HuH-7.5 (cell line): Measurements from ENCODE around the gene NAA10.
A peak's percentile ranks its signal among the peaks of the same experiment; 100 is the strongest.

Experiments used
- DNase-seq: peaks from one replicate; pipeline ENCODE4 v3.0.0; 2011; ENCODE audit warnings: low spot score

The NAA10 gene

DNA sequence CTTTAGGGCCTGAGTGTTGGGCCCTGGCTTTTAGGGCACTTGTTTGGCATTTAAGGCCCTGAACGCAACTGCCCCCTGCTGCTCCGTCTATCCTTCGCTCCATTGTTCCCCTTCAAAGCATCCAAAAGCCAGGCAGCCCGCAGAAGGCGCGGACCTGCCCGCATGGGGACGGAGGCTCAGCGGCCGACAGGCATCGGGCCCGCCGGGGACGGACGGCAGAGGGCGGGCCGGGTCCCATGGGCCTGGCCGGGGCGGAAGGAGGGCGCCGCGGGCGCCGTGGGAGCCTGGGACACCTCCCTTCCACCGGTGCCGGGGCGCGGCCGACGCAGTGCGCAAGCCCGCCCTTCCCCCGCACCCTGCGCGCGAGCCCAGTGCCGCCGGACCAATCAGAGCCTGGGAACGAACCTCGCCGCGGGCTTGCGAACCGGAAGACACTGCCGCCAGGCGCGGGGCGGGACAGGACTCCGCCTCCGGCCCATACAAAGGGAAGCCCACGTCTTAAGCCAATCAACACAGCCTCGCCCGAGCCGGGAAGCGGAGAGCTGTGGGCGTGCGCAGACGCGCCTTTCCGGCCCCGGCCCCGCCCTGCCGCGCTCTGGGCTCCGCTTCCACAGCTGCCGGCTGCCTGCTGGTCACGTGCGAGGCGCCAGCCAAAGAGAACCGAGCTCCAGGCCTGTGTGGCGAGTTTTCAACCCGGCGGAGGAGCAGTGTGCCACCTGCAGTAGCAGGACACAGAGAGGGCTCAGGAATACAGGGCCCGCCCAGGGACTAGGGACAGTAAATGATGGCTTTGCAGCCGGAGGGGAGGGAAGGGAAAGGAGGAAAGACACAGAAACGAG, 6.7 kb downstream of the NAA10 start:
- peak; percentile 98 for DNase-seq

DNA sequence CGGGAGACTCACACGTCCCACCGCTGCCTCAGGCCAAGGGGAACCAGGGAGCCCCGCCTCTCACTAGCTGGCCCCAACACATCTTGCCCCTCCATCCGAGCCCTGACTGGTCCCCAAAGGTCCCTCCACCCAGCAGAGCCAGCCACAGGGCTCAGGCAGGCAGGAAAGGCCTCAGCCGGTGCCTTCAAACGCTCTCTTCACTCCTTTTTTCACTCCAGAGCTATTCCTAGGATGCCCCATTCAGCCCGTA, 7.2 kb downstream of the NAA10 start:
- no peak for DNase-seq

DNA sequence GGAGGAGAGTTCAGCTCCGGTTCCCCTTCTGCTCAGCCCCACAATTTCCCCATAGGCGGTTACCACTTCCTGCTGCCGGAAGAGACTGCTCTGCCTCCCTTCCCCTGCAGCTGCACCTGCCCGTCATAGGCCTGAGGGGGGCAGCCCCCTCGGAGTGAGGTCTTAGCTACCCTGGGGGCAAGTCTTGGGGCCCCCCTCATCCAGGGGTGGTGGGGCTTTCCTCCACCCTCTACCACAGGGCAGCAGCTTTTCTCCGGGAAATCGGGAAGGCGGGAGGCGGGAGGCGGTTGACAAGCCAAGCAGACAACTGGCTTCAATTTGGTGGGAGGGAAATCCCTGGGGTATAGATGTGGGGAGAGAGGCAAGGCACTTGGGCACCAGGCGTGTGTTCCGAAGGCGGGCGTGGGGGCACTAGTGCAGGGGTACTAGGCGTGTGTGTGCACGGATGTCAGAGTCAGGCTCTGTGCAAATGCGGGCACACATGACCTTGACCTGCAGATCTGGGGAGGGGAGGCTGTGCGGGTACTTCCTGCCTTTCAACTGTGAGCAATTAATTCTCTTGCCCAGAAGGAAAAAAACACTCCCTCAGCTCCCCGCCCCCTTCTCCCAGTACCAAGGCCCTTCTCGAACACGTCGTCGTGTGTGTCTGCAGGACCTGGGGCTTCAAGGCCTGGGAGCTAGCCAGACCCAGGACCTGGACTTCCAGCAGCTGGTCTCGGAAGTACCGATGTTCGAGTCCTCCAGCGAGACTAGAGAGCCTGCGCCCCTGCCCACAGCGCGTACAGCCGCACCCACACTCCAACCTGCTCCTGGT, 7.8 kb downstream of the NAA10 start:
- peak; percentile 36 for DNase-seq

DNA sequence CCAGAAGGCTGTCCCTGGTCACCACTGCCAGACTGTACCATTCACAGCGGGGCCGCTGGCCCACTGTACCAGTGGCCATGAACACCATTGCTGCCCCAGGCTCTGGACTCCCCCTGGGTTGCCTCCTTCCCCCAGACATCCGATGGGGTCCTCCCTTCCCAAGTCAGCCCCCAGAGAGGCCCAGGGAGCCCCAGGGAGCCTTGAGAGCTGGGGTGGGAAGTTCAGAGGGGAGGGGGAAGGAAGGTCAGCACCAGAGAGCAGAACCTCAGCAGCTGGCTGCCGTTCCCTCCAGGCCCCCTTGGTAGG, 8.3 kb downstream of the NAA10 start:
- no peak for DNase-seq

DNA sequence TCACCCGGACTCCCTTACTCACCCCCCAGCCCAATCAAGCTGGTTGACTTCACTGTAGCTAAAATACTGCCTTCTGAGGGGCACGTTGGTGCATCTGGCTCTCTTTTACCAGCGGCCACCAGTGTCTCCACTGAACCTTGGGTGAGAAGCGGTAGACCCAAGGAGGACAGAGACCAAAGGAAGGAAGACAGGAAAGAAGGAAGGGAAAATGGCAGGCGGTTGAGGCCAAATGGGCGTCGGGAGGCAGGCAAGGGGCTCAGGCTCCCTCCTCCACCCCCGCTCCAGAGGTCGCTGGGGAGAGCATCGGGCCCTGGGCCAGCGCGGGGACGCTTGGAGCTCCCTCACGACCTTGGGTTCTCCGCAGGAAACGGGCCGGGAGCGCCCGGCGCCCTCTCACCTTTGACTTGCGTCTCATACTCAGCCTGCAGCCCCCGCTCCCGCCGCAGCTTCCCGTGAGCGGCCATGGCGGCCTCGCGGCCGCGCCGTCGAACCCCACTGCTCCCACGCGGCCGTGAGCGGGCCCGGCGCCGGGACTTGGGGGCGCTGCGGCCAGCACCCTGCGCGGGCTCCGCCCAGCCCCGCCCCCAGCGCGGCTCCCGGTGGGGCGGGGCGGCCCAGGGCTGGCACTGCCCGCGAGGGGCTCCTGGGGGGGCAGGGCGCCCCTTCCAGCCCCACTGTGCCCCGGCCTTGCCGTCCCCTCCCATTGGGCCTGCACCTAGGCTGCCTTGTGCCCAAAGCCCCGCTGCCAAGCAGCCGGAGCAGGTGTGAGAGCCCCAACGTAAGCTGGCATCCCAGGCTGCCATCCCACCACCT, 8.9 kb downstream of the NAA10 start, which contains the start of gene ARHGAP4:
TSS of gene ARHGAP4 (minus strand) at position 526 of the 813 bp plus-strand sequence. CDS start at position 464, 62 bp downstream.
- DNase-seq, result no peak

DNA sequence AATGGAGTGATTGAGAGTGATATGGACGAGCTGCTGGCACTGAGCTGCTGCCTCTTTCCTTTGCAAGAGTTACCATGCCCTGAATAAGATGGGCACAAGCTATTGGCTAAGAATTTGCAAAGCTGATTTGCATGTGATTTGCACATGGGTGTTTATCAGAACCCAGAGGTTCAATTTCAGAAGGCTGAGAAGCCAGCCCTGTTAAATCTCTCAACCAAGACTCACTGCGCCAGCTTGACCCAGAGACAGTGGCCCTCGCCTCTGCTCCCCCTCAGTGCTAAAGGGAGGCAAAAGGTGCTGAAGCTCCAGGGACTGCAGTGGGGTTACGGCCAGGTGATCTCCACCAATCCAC, 9.5 kb downstream of the NAA10 start:
- no peak for DNase-seq

DNA sequence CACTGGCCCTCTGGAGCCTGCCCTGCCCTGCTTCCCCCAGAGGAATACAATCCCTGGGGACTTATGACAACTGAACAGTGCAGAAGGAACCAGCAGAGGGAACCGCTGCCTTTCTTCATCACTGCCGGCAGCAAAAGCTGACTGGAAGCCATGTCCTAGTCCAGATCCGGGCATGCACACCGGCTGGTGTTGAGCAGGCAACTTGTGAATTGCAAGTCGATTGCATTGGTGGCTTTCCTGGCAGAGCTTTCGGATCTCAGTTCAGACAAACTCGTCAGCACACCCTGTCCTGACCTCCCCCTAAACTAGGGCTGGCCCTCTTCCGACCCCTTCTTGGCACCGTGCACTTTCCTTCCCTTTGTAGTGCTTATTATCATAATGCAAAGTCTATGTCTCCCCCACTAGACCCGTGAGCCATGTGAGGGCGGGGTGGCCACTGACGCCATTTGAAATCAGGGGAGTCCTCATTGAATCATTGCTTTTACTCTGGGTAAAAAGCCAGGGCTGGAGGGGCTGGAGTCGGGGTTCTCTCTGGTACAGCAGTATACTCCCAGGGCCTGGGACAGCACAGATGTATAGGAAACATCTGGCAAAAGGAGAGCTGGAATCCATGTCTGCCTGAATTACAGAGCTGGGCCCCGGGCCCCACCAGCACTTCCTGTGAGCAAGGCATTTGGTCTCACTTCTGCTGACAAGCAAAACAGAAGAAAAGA, 10.5 kb downstream of the NAA10 start:
- DNase-seq, result peak; percentile 34

DNA sequence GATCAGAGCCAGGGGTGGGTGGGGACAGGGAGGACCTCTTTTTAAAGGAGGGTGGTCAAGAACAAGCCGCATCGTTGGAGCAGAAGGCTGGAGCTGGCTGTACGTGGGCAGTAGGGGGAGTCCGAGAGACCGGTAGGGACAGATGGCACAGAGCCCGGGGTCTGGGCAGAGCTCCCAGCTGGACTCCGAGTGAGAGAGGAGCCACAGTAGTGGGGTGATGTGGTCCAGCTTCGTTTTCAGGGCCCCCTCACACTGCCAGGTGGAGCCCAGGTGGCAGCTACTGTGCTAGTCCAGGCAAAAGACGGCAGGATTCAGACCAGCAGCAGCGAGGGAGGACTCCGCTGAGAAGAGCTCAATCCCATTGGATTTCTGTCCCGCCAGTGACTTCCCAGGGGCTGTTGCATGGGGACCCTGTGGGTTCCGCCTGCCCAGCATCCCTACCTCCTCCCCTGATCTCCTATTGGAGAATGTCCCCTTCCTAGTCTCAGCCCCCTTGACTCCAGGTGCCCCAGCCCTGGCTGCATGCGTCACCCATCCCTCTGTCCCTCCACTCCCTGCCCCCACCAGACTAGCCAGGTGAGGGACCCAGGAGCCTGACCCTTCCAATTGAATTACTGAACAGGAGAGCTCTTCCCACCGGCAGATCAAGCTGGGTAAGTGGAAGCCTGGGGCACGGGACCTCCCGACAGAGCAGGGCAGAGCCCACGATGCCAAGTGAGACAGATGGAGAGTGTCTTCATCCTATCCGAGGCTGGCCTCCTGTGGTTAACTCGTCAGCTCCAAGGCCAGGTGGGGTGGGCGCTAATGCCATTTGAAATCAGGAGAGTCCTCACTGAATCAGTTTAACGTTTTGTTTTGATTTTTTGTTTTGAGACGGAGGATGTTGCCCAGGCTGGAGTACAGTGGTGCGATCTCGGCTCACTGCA, 11.6 kb downstream of the NAA10 start:
- DNase-seq, result peak; percentile 75

DNA sequence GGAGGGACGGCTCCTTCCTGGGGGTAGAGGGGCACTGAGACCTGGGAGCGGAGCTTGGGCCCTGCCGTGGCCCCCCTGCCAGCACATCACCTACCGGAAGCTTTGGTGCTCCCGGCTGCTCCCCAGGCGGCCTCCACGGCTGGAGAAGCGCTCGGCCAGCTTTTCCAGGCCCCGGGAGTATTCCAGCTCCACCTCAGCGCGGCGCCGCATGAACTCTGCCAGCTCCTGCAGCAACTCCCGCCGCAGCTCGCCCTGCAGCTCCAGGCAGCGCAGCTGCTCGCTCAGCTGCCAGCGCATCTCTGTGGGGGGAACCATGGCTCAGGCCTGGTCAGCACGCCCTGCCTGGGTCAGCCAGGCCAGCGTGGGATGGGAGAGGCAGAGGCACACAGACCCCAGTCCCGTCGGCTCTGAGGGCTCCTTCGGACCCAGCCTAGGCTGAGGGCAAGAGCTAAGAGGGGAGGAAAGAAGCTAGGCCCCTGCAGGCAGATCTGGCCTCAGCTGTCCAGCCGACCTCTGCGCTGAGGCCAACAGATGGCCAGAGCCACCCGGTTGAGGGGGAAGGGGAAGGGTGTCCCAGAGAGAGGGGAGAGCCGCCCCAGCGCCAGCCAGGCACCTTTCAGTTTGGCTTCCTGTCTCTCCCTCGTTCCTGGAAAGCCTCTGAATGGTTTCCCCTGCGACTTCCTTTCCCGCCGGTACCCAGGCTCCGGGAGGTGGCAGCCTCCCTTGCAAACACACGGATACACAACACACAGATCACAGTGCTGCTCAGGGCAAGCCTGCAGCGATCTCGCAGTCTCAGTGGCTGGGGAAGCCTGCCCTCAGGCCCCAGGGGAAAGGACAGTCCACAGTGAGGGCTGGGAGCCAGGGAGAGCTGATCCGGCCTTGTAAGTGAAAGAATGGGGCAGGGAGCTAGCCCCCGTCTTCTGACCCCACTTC, 13.1 kb downstream of the NAA10 start:
- no peak for DNase-seq

DNA sequence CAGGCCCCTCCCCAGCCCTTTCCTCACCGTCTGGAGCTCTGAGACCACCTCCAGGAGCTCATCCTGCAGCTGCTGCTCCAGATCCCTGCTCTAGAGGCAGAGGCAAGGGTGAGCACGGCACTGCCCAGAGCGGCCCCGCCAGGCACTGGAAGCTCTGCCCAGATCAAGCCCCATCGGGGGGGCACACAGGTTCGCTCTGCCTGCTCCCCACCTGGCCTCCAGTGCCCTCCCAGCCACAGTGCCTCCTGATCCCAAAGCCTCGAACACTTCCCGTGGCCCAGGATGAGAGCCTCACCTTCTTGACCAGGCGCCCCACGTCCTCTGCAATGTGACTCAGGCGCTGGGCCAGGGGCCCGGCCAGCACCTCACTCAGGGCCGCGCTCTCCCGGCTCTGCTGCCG, 13.8 kb downstream of the NAA10 start:
- no peak for DNase-seq

DNA sequence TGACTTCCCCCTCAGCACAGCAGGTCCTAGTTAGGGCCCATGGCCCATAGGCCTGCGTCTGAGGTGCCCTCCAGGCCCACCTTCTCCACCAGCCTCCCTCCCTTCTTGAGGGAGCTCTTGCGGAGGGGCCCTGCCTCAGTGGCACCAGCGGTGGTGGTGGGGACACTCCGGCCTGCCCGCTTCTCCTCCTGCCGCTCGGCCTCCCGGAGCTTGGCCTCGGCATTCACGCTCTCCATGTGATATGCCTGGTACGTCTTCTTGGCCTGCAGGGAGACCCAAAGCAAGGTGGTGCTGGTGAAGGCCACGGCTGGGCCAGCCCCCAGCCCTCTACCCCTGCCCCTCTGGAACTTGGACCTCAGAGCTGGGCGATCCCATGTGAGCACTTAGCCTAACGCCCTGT, 14.3 kb downstream of the NAA10 start:
- DNase-seq, result no peak

DNA sequence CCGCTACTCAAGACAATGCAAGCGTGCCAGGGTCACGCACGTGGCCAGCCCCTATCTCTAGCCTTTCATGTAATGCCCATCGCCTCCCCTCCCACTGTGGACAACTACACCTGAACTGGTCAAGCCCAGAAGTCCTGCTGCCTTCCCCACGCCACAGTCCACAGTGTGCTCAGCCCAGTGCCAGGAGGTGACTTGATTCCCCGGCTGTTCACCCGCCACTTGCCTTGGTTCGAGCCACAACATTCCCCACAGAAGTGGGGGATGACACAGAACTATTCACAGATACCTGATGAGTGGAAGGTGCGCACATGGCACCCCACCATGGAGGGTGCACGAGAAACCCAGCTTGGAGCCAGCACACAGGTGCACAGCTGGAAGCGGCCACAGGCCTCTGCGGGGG, 15.6 kb downstream of the NAA10 start:
- DNase-seq, result no peak

DNA sequence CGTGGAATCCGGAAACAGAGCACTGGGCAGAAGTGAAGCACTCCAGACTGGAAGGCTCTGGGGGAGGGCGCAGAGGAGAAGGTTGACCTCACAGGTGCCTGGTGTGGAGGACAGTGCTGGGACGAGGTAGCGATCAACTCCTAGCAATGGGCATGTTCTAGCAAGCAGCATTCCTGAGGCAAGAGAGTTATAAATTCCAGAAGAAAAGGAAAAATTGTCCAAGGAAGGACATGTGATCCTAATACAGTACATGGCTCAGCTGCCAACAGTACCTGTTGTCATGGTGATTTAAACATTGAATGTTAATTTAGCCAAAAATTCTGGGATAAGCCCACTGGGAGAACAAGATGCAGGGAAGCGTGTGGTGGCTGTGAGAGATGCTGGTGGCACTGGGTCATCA, 17.0 kb downstream of the NAA10 start:
- DNase-seq, result no peak

DNA sequence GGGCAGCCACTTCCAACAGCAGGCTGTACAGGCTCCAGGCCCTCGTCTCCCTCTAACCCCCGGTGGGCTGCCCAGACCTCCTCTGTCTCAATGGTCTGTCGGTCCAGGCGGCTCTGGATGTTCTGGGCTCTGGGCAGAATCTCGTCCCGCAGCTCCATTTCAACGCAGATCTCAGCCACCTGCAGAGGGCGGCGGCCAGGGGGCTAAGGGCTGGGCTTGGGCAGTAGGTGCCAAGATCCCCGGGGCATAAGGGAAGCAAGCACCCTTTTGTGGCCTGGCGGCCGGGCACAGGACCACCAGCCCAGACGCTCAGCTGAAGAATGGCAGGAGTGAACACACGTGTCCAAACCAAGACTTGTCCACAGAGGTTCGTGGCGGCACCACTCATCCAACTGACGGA, 21.1 kb downstream of the NAA10 start:
- DNase-seq, result no peak

DNA sequence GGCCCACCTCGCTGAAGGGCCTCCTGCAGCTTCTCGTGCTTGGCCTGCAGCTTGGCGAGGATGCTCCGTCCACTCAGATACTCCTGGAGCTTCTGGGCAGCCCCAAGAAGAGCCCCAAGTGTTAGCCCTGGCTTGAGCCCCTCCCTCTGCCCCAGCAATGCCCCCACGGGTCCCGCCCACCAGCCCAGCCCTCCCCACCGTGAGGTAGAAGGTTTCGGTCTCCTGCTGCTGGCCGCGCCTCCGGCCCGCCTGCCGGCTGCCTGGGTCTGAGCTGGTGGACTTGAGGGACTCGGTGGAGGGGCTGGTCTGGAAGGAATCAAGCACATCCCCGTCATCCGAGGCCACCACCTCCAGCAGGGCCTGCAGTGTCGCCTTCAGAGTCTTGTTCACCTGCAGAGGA, 21.6 kb downstream of the NAA10 start:
- DNase-seq, result no peak

DNA sequence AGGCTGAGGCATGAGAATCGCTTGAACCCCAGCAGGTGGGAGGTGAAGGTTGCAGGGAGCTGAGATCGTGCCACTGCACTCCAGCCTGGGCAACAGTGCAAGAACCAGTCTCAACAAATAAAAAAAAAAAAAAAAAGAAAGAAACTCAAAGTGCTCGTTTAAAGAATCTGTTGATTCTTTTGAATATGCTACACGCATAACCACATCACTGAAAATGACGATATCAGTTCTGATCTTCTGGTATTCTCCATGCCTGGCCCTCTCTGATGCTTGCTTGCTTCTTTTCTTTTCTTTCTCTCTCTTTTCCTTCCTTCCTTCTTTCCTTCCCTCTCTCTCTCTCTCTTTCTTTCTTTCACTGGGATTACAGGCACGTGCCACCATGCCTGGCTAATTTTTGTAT, 23.0 kb downstream of the NAA10 start:
- DNase-seq, result no peak

DNA sequence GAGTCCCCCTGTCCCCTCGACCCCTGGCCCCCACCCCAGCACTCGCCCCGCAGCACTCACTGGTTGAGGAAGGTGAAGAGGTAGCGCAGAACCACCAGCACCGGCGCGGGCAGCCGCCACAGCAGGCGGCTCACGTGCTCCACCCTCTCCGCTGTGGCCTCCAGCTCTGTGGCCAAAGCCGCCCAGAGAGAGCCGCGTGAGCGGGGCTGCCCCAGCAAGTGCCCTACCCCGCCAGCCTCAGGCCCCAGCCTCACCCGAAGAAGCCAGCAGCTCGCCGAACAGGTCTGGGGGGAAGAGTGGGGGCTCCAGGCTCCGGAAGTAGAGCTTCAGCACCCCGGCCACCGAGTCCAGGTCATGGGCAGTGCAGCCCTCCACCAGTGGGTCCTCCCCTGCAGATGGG, 24.4 kb downstream of the NAA10 start:
- DNase-seq, result no peak

DNA sequence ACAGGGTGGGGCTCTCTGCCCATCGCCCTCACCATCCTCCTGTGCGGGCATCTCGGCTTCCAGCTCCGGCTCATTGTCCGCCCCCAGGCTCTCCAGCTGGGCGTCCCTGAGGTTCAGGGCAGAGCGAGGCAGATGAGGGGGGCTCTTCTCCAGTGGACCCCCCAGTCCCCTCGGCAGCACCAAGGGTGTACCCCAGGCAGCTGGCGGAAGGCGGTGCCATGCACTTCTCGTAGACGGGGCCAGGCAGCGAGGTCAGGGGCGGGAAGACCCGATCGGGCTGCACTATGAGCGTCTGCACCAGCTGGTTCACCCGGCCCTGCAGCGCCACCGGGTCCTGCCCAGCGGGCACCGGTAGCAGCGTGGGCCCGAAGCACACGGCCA, 24.9 kb downstream of the NAA10 start:
- no peak for DNase-seq

DNA sequence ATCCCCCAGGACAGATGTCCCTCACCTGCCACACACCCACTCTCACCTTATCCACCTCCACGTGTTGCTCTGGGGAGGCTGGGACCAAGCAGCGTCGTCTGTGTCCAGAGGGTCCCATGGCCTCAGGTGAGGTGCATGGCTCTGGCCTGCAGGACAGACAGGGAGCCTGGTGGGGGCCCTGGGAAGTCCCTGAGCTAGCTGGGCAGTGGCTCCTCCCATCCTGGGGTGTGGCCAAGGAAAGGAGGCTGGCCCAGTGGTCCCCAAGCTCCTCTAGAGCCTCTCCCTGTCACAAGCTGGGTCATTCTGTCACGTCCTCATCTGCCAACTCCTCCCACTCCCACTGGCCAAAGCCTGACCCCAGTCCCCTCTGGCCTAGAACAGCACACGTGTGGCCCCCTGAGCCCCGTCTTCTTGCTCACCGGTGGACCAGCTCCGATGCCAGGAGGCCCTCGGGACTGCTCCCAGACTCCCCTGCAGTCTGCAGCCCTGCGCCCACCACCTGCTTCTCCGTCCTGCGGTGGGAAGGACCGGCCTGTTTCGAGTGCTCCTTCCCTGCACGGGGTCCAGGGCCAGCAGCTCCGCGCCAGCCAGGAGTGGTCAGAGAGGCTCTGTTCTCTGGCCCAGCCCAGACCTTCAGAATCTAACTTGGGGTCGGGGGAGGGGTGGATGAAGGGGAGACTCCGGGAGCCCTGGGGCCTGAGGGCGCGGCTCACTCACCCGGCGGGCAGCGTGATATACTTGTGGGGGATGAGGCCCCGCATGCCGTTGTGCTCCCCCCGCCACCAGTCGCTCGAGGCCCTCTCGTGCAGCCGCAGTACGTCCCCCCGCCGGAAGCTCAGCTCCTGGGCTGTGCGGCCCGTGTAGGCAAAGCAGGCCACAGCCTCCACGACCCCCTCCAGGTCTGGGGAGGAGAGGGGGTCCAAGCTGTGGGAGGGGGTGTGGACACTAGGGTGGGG, 25.5 kb downstream of the NAA10 start:
- no peak for DNase-seq
